Choroid plexus epithelial cell (primary cell): ENCODE results near the gene NR6A1.

Source experiments
- DNase-seq: peaks from one replicate; pipeline ENCODE4 v3.0.0-alpha.2; 2010; ENCODE audit warnings: low read depth
- H3K4me3 ChIP-seq: 2 replicates; pipeline ENCODE4 v1.5.1; 2011; ENCODE audit warnings: low read depth, mild to moderate bottlenecking, control low read depth, low read length, moderate library complexity
- TF ChIP-seq, protein P1 (sequence below): conservative IDR thresholded peaks from 2 replicates; pipeline ENCODE4 v1.5.1; 2011; ENCODE audit warnings: low read depth, mild to moderate bottlenecking, control low read depth, inconsistent platforms, low read length, moderate library complexity

Gene NR6A1

DNA sequence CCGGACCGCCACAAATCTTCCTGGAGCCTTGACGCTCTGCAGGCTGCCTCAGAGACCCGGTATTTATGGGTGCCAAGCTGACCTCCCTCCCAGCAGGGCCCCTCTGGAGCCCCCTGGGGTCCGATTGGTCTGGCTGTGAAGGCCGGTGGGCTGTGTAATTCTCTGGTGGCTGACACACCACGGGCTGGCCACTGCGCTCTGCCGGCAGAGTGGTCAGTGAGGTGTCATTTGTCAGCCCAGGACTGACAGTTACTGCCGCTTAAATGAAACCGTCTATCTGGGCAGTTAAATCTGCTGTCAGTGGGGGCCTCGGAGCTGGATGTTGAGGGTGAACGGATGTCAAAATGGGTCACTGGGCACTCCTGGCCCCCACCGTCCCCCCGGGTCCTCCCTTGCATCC, 274.6 kb downstream of the NR6A1 start:
- TF ChIP-seq, protein P1, sequence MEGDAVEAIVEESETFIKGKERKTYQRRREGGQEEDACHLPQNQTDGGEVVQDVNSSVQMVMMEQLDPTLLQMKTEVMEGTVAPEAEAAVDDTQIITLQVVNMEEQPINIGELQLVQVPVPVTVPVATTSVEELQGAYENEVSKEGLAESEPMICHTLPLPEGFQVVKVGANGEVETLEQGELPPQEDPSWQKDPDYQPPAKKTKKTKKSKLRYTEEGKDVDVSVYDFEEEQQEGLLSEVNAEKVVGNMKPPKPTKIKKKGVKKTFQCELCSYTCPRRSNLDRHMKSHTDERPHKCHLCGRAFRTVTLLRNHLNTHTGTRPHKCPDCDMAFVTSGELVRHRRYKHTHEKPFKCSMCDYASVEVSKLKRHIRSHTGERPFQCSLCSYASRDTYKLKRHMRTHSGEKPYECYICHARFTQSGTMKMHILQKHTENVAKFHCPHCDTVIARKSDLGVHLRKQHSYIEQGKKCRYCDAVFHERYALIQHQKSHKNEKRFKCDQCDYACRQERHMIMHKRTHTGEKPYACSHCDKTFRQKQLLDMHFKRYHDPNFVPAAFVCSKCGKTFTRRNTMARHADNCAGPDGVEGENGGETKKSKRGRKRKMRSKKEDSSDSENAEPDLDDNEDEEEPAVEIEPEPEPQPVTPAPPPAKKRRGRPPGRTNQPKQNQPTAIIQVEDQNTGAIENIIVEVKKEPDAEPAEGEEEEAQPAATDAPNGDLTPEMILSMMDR: no peak
- no peak for DNase-seq
- no peak overlapping the region for H3K4me3 ChIP-seq

DNA sequence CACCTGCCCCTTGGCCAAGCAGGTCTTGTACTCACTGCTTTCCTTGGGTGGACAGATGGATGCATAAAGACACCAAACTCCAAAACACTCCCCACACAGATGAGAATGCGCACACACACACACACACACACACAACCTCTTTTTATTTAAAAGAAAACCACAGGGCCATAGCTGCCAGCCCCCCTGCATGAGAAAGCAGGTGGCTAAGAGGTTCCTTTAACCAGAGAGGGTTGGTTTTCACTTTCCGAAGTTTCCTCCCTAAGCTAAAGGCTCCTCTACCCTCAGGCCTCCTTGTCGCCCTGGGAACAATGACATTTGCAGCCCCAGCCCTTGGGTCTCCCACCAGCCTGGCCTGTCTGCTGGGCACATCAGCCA, 275.0 kb downstream of the NR6A1 start:
- DNase-seq: no peak
- TF ChIP-seq, protein P1: no peak
- H3K4me3 ChIP-seq: no peak overlapping the region

DNA sequence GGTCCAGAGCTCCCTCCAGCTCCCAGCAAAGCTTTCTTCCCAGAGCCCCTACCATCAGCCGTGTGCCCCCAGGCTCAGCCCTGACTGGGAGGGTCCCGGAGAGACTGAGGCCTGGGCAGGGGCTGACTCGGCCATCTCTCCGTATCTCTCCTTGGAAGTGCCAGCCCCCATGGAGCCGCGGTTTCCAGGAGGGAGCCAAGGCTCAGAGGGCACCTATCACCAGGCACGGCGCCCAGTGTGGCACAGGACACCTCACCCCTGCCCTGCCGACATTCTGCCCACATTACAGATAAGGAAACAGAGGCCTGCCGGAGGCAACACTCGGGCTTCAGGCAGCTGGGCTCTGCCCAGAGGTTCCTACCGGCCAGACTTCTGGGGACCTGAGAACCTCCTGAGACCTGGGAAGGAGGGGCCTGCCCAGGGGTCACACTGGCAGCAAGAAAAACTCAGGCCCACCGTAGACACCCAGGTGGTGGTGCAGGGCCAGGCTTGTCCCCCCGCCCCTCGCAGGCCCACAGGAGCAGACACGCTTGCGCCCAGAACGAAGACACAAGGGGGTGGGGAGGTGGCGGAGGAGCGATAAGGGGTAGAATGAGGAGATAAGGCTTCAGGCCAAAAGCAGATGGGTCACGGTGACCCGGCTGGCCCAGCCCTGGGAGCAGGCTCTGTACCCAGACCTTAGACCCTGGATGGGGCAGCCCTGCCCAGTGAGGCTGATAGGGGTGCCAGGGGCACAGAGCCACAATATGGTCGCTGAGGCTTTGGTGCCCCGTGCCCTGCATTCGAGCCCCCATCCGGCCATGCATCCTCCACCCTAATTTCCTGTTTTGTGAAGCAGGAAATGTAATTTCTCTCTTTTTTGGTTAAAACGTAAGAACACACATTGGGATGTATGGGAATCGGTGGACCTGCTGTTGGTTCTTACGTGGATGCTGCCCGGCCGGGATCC, 275.7 kb downstream of the NR6A1 start:
- DNase-seq: no peak
- no peak overlapping the region for H3K4me3 ChIP-seq
- TF ChIP-seq, protein P1: no peak

DNA sequence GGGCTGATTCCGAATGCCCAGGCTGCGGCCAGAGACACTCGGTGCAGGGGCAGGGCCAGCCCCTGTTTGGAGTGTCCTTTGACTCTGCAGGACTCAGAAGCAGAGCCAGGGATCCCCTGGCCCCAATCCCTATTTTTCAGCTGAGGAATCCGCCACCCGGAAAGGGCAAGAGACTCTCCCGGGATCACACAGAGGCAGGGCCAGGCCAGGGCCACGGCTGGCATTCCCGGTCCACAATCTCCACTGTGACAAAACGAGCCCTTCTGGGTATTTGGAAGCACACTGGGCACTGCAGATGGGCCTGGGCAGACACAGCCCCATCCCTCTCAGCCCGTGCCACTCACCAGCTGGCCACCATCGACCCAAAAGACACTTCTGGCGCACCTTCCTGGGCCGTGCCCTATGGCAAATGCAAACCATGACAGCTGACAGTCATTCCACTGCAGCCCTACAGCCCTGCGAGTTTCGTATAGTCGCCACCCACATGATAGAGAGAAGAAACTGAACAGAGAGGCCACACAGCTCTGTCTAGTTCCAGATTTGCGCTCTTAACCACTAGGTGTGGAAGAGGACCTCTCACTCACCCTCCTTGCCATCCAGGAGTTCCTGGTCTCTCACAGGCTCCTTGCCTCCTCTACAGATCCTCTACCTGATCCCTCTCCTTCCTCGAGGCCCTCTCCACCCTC, 277.2 kb downstream of the NR6A1 start:
- no peak for DNase-seq
- no peak overlapping the region for H3K4me3 ChIP-seq
- TF ChIP-seq, protein P1: no peak

DNA sequence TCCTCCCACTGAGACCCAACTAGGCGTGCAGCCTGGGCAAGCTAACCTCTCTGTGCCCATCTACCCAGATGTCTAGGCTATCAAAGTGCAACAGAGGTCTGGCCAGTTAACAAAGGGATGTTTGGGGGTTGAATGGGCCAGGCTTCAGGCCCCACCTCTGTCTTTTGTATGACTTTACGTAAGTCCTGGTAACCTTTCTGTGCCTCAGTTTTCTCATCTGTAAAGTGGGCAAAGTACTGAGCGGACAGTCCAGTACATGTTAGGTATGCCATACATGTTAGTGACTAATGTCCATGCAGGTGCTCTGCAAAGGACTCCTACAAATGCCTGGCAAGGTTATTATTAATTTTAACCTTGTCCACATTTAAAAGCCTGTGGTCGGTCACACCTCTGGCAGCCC, 277.9 kb downstream of the NR6A1 start:
- no peak for DNase-seq
- TF ChIP-seq, protein P1: no peak
- no peak overlapping the region for H3K4me3 ChIP-seq

DNA sequence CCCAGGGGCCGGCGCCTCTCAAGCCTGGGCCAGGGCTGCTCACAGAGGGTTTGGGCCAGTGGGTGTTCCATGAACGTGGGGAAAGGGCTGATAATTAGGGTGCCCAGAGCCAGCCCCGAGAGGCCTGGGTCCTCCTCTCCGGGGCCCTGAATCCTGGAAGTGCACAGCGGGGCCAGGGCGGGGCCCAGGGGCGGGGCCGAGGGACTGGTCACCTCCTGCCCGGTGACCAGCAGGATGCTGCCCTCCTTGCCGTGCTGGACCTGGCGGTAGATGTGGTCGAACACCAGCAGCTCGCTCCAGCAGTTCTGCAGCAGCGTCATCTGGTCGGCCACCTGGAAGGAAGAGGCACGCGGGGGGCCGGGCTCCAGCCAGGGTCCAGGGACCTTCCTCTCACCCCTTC, 278.3 kb downstream of the NR6A1 start:
- DNase-seq: no peak
- TF ChIP-seq, protein P1: no peak
- H3K4me3 ChIP-seq: no peak overlapping the region
